Stomach (tissue), 9 donors: Measurements from ENCODE around the gene ZCCHC7. TPM values are rescaled to one million over a fixed set of nuclear protein-coding genes. Genes with fewer than 3 reads are reported as not detected.

Experiments
- DNase-seq, 2 donors: peaks; one replicate each; pipeline versions ENCODE4 v3.0.0 to v3.0.0-alpha.2; 2013 to 2019
- H3K27ac ChIP-seq, 5 donors: fragments of 200-600 bp in 4 of 5; sonication (generic) in 4 of 5; one replicate each; pipeline ENCODE4 v1.5.1; 2013 to 2019; ENCODE audit warnings: mild to moderate bottlenecking in 1 of 5, moderate library complexity in 1 of 5
- H3K27me3 ChIP-seq, 3 donors: fragments of 200-600 bp; sonication (generic); one replicate each; pipeline ENCODE4 v1.5.1; 2017 to 2019; ENCODE audit warnings: mixed run types in 1 of 3
- H3K36me3 ChIP-seq, 4 donors: fragments of 200-600 bp; sonication (generic); 1 replicate in 3 of 4; 2 replicates in 1 of 4; pipeline ENCODE4 v1.5.1; 2016 to 2019
- H3K4me1 ChIP-seq, 4 donors: fragments of 200-600 bp; sonication (generic); one replicate each; pipeline ENCODE4 v1.5.1; 2016 to 2019
- H3K4me3 ChIP-seq, 4 donors: fragments of 200-600 bp; sonication (generic) in 3 of 4; one replicate each; pipeline ENCODE4 v1.5.1; 2016 to 2019; ENCODE audit warnings: mild to moderate bottlenecking in 1 of 4
- H3K9me3 ChIP-seq, 4 donors: fragments of 200-600 bp; sonication (generic); one replicate each; pipeline ENCODE4 v1.5.1; 2016 to 2019
- EP300 ChIP-seq: sonication (generic); formaldehyde crosslinking; IDR thresholded peaks from one replicate; pipeline ENCODE4 v1.6.1; 2017; ENCODE audit warnings: antibody characterized with exemption
- POLR2A ChIP-seq, 4 donors: fragments of 450-650 bp; IDR thresholded peaks; one replicate each; pipeline ENCODE4 v1.6.1; 2016; ENCODE audit warnings: antibody characterized with exemption in 4 of 4, control low read depth in 2 of 4, mild to moderate bottlenecking in 1 of 4, moderate library complexity in 1 of 4
- POLR2AphosphoS5 ChIP-seq, 3 donors: sonication (generic); formaldehyde crosslinking; IDR thresholded peaks; one replicate each; pipeline ENCODE4 v1.6.1; 2016; ENCODE audit warnings: antibody characterized with exemption in 3 of 3
- WGBS, 5 donors: extraction: QIAGEN DNeasy Blood & Tissue Kit in 3 of 5; methylation state at CpG; one replicate each; pipeline versions ENCODE4 v1.1.5 to v1.1.7; 2013 to 2018; 5-methylcytosine and 5-hydroxymethylcytosine counted together
- intact Hi-C: fragments of 100-400 bp; cut with DNase I; formaldehyde crosslinking; loops from one replicate; pipeline ENCODE4 v1.15.1; 2023; ENCODE audit warnings: low total_unique reads
- polyA plus RNA-seq, 3 donors: library from polyadenylated mRNA; stranded (reverse); fragments of 200-250 nt; gene quantifications; one replicate each; pipeline ENCODE4 v1.2.3, GENCODE V29; 2013
- total RNA-seq, 5 donors: library from RNA; depleted of rRNA; stranded (reverse); fragments of >200 nt; gene quantifications; one replicate each; pipeline versions ENCODE4 v1.1.0 to v1.2.3, GENCODE V29; 2014 to 2016
- TF ChIP-seq, protein P1 (sequence below), 7 experiments: fragments of 450-650 bp in 4 of 7; fragments of 200-600 bp in 3 of 7; sonication (generic) in 3 of 7; IDR thresholded peaks; one replicate each; pipeline ENCODE4 v1.5.1; 2016 to 2019; ENCODE audit warnings: antibody characterized with exemption in 7 of 7, control low read depth in 2 of 7, mild to moderate bottlenecking in 1 of 7
- donor health status: healthy with polysubstance abuse.
- donor health status: Bipolar disorder and iron deficiency.
- donor health status: healthy.

ZCCHC7 gene
- total and polyA plus RNA-seq, 8 donors, result 7.9 to 67.1 (median 17.6) TPM

DNA sequence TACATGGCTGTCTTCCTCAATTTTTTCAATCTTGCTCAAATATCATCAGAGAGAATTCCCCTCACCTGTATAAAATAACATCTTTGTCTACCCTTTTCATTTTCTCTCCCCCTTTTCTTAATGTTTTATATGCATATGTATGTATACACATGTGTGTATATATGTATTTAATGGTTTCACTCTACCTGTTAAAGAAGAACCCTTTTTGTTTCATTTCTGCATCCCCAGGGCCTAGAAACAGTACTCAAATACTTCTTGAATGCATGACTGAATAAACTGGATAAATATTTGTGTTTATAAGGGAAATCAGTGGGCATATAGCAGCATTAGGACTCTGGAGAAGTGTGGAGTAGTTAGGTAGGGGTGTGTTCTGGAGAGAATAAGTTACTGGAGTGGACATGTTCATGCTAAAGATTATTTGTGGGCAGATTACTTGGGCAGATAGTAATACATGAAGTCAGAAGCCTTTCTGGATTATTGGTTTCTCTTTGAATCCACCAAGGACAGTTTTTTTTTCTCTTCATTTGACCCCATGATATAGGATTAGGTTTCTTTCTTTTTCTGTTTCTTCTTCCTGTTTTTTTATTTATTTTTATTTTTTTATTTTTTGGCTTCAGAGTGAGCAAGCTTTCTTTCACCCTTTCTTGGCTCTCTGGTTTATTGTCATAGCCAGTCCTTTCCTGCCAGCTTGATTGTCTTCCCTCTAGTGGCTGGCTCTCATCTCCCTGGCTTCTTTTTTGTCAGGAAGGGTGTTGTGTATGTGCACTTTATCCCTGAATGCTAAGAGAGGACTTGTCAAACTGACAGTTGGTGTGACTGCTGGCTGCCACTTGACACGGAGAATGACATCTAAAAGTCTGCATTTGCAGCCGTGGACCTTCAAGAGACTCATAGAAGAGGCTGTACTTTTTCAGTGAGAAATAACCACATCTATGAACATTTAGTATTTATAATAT, 89.3 kb downstream of the ZCCHC7 start:
- intact Hi-C loops, result no loop called here
- H3K36me3 ChIP-seq, result peaks cover 0 to 19% (median 16%) of the 10 kb centered on the region in 4 donors
- H3K9me3 ChIP-seq, result no peaks in the 10 kb centered on the region
- DNase-seq, result no peak
- H3K27ac ChIP-seq, result no peak overlapping the region
- no peaks in the 10 kb centered on the region for H3K4me1 ChIP-seq
- no peaks in the 10 kb centered on the region for H3K27me3 ChIP-seq
- TF ChIP-seq, protein P1, sequence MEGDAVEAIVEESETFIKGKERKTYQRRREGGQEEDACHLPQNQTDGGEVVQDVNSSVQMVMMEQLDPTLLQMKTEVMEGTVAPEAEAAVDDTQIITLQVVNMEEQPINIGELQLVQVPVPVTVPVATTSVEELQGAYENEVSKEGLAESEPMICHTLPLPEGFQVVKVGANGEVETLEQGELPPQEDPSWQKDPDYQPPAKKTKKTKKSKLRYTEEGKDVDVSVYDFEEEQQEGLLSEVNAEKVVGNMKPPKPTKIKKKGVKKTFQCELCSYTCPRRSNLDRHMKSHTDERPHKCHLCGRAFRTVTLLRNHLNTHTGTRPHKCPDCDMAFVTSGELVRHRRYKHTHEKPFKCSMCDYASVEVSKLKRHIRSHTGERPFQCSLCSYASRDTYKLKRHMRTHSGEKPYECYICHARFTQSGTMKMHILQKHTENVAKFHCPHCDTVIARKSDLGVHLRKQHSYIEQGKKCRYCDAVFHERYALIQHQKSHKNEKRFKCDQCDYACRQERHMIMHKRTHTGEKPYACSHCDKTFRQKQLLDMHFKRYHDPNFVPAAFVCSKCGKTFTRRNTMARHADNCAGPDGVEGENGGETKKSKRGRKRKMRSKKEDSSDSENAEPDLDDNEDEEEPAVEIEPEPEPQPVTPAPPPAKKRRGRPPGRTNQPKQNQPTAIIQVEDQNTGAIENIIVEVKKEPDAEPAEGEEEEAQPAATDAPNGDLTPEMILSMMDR (IDR thresholded peaks at IDR 0.05), result no peak
- TF ChIP-seq EP300 (no peak), POLR2AphosphoS5 (IDR thresholded peaks at IDR 0.05) (no peak), POLR2A (IDR thresholded peaks at IDR 0.05) (no peak)
- 41 to 50% (median 47%) methylated on average over 2 of the region's 2 CpGs for WGBS, 5 donors
- no peak overlapping the region for H3K4me3 ChIP-seq

GRCh38 chr9:37210737-37211523, 90.6 kb downstream of the ZCCHC7 start:
- no peak overlapping the region for H3K4me3 ChIP-seq
- no peak overlapping the region for H3K27ac ChIP-seq
- no peaks in the 10 kb centered on the region for H3K27me3 ChIP-seq
- H3K36me3 ChIP-seq, result peaks cover 0 to 19% (median 16%) of the 10 kb centered on the region in 4 donors
- no peak for DNase-seq
- no peak for TF ChIP-seq EP300
- no peak for TF ChIP-seq POLR2A (IDR thresholded peaks at IDR 0.05)
- TF ChIP-seq POLR2AphosphoS5 (IDR thresholded peaks at IDR 0.05), result no peak
- TF ChIP-seq, protein P1 (IDR thresholded peaks at IDR 0.05), result no peak
- no peaks in the 10 kb centered on the region for H3K9me3 ChIP-seq
- no peaks in the 10 kb centered on the region for H3K4me1 ChIP-seq
- 82 to 86% (median 86%) methylated on average over 3 of the region's 3 CpGs for WGBS, 5 donors
- intact Hi-C loops, result no loop called here

- intact Hi-C loops, result no loop called here
- no peak overlapping the region for H3K27ac ChIP-seq
- H3K4me3 ChIP-seq, result no peak overlapping the region
- H3K4me1 ChIP-seq, result no peaks in the 10 kb centered on the region
- WGBS, 5 donors, result 84 to 94% (median 93%) methylated on average over 2 of the region's 2 CpGs
- TF ChIP-seq POLR2AphosphoS5 (IDR thresholded peaks at IDR 0.05) (no peak), POLR2A (IDR thresholded peaks at IDR 0.05) (no peak), EP300 (no peak)
- TF ChIP-seq, protein P1 (IDR thresholded peaks at IDR 0.05), result no peak
- no peaks in the 10 kb centered on the region for H3K9me3 ChIP-seq
- no peaks in the 10 kb centered on the region for H3K27me3 ChIP-seq
- H3K36me3 ChIP-seq, result peaks cover 0 to 10% (median 7%) of the 10 kb centered on the region in 4 donors
- DNase-seq, result no peak
Measured at GRCh38 chr9:37212435-37212834, 92.1 kb downstream of the ZCCHC7 start.

DNA sequence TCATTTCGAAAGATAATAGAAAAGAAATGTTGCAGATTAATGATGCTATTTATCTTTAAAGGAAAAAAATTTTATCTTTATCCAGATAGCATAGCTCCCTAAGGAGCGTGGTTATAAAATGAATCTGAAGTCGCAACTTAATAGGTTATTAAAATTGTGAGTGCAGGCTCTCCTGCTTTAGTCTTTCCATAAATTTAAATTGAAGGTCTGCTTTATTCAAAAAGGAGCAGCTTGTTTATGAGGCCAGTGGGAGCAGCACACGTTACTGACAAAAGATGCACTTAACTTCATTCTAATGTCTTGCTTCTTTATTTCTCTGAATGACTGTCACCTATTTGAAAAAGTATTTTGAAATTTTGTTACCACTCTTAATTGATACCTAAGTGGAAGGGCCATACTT, 95.0 kb downstream of the ZCCHC7 start:
- H3K4me1 ChIP-seq, result no peaks in the 10 kb centered on the region
- no peak overlapping the region for H3K27ac ChIP-seq
- no peaks in the 10 kb centered on the region for H3K9me3 ChIP-seq
- TF ChIP-seq EP300, result no peak
- TF ChIP-seq POLR2AphosphoS5 (IDR thresholded peaks at IDR 0.05), result no peak
- TF ChIP-seq, protein P1 (IDR thresholded peaks at IDR 0.05), result no peak
- TF ChIP-seq POLR2A (IDR thresholded peaks at IDR 0.05), result no peak
- DNase-seq, result no peak
- H3K36me3 ChIP-seq, result no peaks in the 10 kb centered on the region
- no peaks in the 10 kb centered on the region for H3K27me3 ChIP-seq
- 91 to 97% (median 96%) methylated on average over 4 of the region's 4 CpGs for WGBS, 5 donors
- H3K4me3 ChIP-seq, result no peak overlapping the region
- intact Hi-C loops, result no loop called here
